ENCODE measurements around the gene LIMCH1.
"Not testable (repeated sequence)": the region's sequence is repeated elsewhere in the genome, so short reads cannot be mapped to it uniquely, and the experiment has no call there.

The LIMCH1 gene

GRCh38 chr4:41646862-41647261 lies 108.9 kb downstream of the LIMCH1 start:
- no peak for DNase-seq

- DNase-seq, result no peak
These were observed 109.4 kb downstream of the LIMCH1 start for GRCh38 chr4:41647383-41647782.

GRCh38 chr4:41651150-41651549 lies 113.2 kb downstream of the LIMCH1 start:
- DNase-seq, result not testable (repeated sequence)

GRCh38 chr4:41652971-41653370 lies 115.0 kb downstream of the LIMCH1 start:
- DNase-seq, result no peak

- no peak for DNase-seq
These were observed 115.6 kb downstream of the LIMCH1 start for GRCh38 chr4:41653523-41653922.

GRCh38 chr4:41655177-41655576 lies 117.2 kb downstream of the LIMCH1 start:
- DNase-seq, result no peak

- no peak for DNase-seq
These were observed 118.1 kb downstream of the LIMCH1 start for GRCh38 chr4:41656106-41656505.

GRCh38 chr4:41656572-41657520 lies 118.9 kb downstream of the LIMCH1 start:
- no peak for DNase-seq

- no peak for DNase-seq
These were observed 119.6 kb downstream of the LIMCH1 start for GRCh38 chr4:41657561-41657960.

GRCh38 chr4:41658163-41658562 lies 120.2 kb downstream of the LIMCH1 start:
- no peak for DNase-seq

GRCh38 chr4:41660352-41660751 lies 122.4 kb downstream of the LIMCH1 start:
- no peak for DNase-seq

- DNase-seq, result peak; percentile 60
These were observed 123.6 kb downstream of the LIMCH1 start for GRCh38 chr4:41661442-41662076.

GRCh38 chr4:41665636-41666207 lies 127.8 kb downstream of the LIMCH1 start:
- DNase-seq, result no peak

GRCh38 chr4:41668024-41668423 lies 130.1 kb downstream of the LIMCH1 start:
- no peak for DNase-seq

GRCh38 chr4:41670530-41670929 lies 132.6 kb downstream of the LIMCH1 start:
- DNase-seq, result no peak

GRCh38 chr4:41670982-41671381 lies 133.0 kb downstream of the LIMCH1 start:
- no peak for DNase-seq

- DNase-seq, result no peak
These were observed 140.3 kb downstream of the LIMCH1 start for GRCh38 chr4:41678086-41678816.

GRCh38 chr4:41678951-41679350 lies 141.0 kb downstream of the LIMCH1 start:
- no peak for DNase-seq

- no peak for DNase-seq
These were observed 142.0 kb downstream of the LIMCH1 start for GRCh38 chr4:41679991-41680390.

GRCh38 chr4:41681054-41681453 lies 143.1 kb downstream of the LIMCH1 start:
- DNase-seq, result no peak

- no peak for DNase-seq
These were observed 145.4 kb downstream of the LIMCH1 start for GRCh38 chr4:41683326-41683725.

- no peak for DNase-seq
These were observed 148.9 kb downstream of the LIMCH1 start for GRCh38 chr4:41686893-41687292.

- no peak for DNase-seq
These were observed 150.0 kb downstream of the LIMCH1 start for GRCh38 chr4:41687971-41688370.
